NK-92 (cell line): ENCODE data around the gene PPP6R1.

Experiments used
- DNase-seq: peaks from one replicate; lab custom pipeline; 2025; ENCODE audit not compliant: unreplicated experiment; lab: John Stamatoyannopoulos, UW

PPP6R1 gene

GRCh38 chr19:55186080-55186479 is 72.7 kb downstream of the PPP6R1 start:
- no peak for DNase-seq

DNA sequence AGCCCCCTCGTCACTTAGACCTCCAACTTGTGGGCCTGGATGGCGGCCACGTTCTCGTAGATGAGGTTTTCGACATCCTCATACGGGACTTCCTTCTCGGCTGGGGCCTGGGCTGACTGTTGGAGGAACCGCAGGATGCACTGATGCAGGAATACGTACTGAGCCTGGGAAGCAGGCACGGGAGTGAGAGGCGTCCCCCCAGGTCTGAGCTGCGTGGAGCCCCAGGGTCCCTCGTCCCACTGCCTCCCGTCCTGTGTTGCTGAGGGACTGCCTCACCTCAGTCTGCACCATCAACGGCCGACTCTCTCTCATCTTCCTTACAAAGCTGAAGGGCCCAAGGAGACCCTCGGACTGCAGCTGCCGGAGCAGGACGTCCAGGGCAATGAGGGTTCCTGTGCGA is 77.1 kb downstream of the PPP6R1 start:
- DNase-seq, result no peak
